Mammary epithelial cell (primary cell): ENCODE data around the gene ZFX.

Source experiments
- CTCF ChIP-seq, 2 donors: IDR thresholded peaks in 1 of 2; conservative IDR thresholded peaks in 1 of 2; 2 replicates each; pipeline ENCODE4 v1.5.1; 2011 to 2012; ENCODE audit warnings: inconsistent platforms in 2 of 2, low read length in 2 of 2, mild to moderate bottlenecking in 2 of 2, control low read depth in 1 of 2, low read depth in 1 of 2; ENCODE audit not compliant: insufficient read depth in 1 of 2; ENCODE audit errors: extremely low read depth in 1 of 2
- EZH2 ChIP-seq: IDR thresholded peaks from 2 replicates; pipeline ENCODE4 v1.6.1; 2012; ENCODE audit warnings: low read length, inconsistent platforms, borderline replicate concordance

GRCh38 chrX:24169211-24169610, 19.7 kb downstream of the ZFX start:
- TF ChIP-seq CTCF (conservative IDR thresholded peaks at IDR 0.05 in 1 of 2, IDR thresholded peaks at IDR 0.05 in 1 of 2; ENCODE audit: extremely low read depth in 1 of 2, insufficient read depth in 1 of 2, low read depth in 1 of 2, low read length in 2 of 2) (no peak), EZH2 (no peak)
